CD14-positive monocyte (primary cell): ENCODE results near the gene SAV1. TPM values are rescaled to one million over a fixed set of nuclear protein-coding genes. Genes with fewer than 3 reads are reported as not detected.
"Not testable (repeated sequence)": the region's sequence is repeated elsewhere in the genome, so short reads cannot be mapped to it uniquely, and the experiment has no call there.

Experiments used
- DNase-seq, 3 donors: peaks; one replicate each; pipeline ENCODE4 v3.0.0-alpha.2; 2011 to 2022
- H2AFZ ChIP-seq: 2 replicates; pipeline ENCODE4 v1.6.0; 2012; ENCODE audit warnings: mild to moderate bottlenecking, low read depth, low read length, inconsistent platforms; ENCODE audit not compliant: insufficient read depth, poor library complexity, severe bottlenecking
- H3K27ac ChIP-seq, 2 donors: 1 replicate in 1 of 2; 2 replicates in 1 of 2; pipeline ENCODE4 v1.5.1; 2012 to 2013; ENCODE audit warnings: low read length in 2 of 2, control low read depth in 1 of 2, inconsistent platforms in 1 of 2, low read depth in 1 of 2, mild to moderate bottlenecking in 1 of 2
- H3K27me3 ChIP-seq, 2 donors: one replicate each; pipeline versions ENCODE4 v1.6.0 to v1.6.1; 2011 to 2013; ENCODE audit warnings: low read length in 2 of 2; ENCODE audit not compliant: control insufficient read depth in 2 of 2, insufficient read depth in 2 of 2
- H3K36me3 ChIP-seq, 2 donors: replicated peaks in 1 of 2; 1 replicate in 1 of 2; 2 replicates in 1 of 2; pipeline versions ENCODE4 v1.5.1 to v1.6.1; 2012 to 2013; ENCODE audit warnings: low read length in 2 of 2, control low read depth in 1 of 2, inconsistent platforms in 1 of 2, mild to moderate bottlenecking in 1 of 2; ENCODE audit not compliant: insufficient read depth in 2 of 2, control insufficient read depth in 1 of 2
- H3K4me1 ChIP-seq, 2 donors: 1 replicate in 1 of 2; 2 replicates in 1 of 2; pipeline versions ENCODE4 v1.5.1 to v1.6.1; 2012 to 2013; ENCODE audit warnings: low read length in 2 of 2, control low read depth in 1 of 2, inconsistent platforms in 1 of 2, mild to moderate bottlenecking in 1 of 2, moderate library complexity in 1 of 2; ENCODE audit not compliant: insufficient read depth in 2 of 2, control insufficient read depth in 1 of 2
- H3K4me2 ChIP-seq: replicated peaks from 2 replicates; pipeline ENCODE3; 2012; ENCODE audit warnings: low read length, moderate library complexity, mild to moderate bottlenecking; ENCODE audit not compliant: poor library complexity, severe bottlenecking; ENCODE audit errors: extremely low read depth
- H3K4me3 ChIP-seq, 3 experiments: fragments of 200-600 bp in 1 of 3; sonication (generic) in 1 of 3; replicated peaks in 1 of 3; 1 replicate in 2 of 3; 2 replicates in 1 of 3; pipeline ENCODE4 v1.5.1; 2011 to 2013; ENCODE audit warnings: low read length in 3 of 3, mild to moderate bottlenecking in 3 of 3, control low read depth in 2 of 3, low read depth in 2 of 3, inconsistent platforms in 1 of 3, moderate library complexity in 1 of 3
- H3K79me2 ChIP-seq: 2 replicates; pipeline ENCODE4 v1.6.0; 2012; ENCODE audit warnings: mild to moderate bottlenecking, control low read depth, inconsistent platforms, low read length, moderate library complexity; ENCODE audit not compliant: insufficient read depth
- H3K9ac ChIP-seq: 2 replicates; pipeline ENCODE4 v1.6.0; 2017; ENCODE audit warnings: low read length, mild to moderate bottlenecking; ENCODE audit not compliant: insufficient read depth, poor library complexity, severe bottlenecking
- H3K9me3 ChIP-seq, 2 donors: replicated peaks in 1 of 2; 1 replicate in 1 of 2; 2 replicates in 1 of 2; pipeline versions ENCODE4 v1.5.1 to v1.6.1; 2012 to 2013; ENCODE audit warnings: low read length in 2 of 2, control low read depth in 1 of 2; ENCODE audit not compliant: control insufficient read depth in 1 of 2, insufficient read depth in 1 of 2
- H4K20me1 ChIP-seq: 2 replicates; pipeline ENCODE4 v1.6.0; 2012; ENCODE audit warnings: mild to moderate bottlenecking, low read length, control low read depth, moderate library complexity; ENCODE audit not compliant: insufficient read depth
- H3K27ac Mint-ChIP-seq, 7 donors: one replicate each; pipeline ENCODE4 v1.8.0; 2020; ENCODE audit warnings: mild to moderate bottlenecking in 7 of 7, mixed read lengths in 7 of 7, moderate library complexity in 6 of 7, inconsistent platforms in 2 of 7
- H3K27me3 Mint-ChIP-seq, 3 donors: one replicate each; pipeline ENCODE4 v1.8.0; 2021 to 2022; ENCODE audit warnings: low read depth in 3 of 3, mild to moderate bottlenecking in 3 of 3, mixed read lengths in 3 of 3, moderate library complexity in 3 of 3, inconsistent platforms in 1 of 3
- H3K36me3 Mint-ChIP-seq, 2 donors: one replicate each; pipeline ENCODE4 v1.8.0; 2020; ENCODE audit warnings: mixed read lengths in 2 of 2, inconsistent platforms in 1 of 2, mild to moderate bottlenecking in 1 of 2
- H3K4me1 Mint-ChIP-seq: one replicate; pipeline ENCODE4 v1.8.0; 2020; ENCODE audit warnings: mild to moderate bottlenecking, mixed read lengths
- H3K4me3 Mint-ChIP-seq, 2 donors: one replicate each; pipeline ENCODE4 v1.8.0; 2020; ENCODE audit warnings: mild to moderate bottlenecking in 2 of 2, mixed read lengths in 2 of 2, moderate library complexity in 1 of 2
- H3K9me3 Mint-ChIP-seq, 7 donors: one replicate each; pipeline ENCODE4 v1.8.0; 2020 to 2022; ENCODE audit warnings: mixed read lengths in 7 of 7, mild to moderate bottlenecking in 6 of 7, moderate library complexity in 6 of 7, inconsistent platforms in 2 of 7
- WGBS: methylation state at CpG from one replicate; pipeline ENCODE4 v1.1.5; 2013; ENCODE audit warnings: missing lambda C conversion rate; ENCODE audit not compliant: insufficient coverage; 5-methylcytosine and 5-hydroxymethylcytosine counted together
- intact Hi-C, 2 donors: fragments of 100-400 bp; cut with micrococcal nuclease; formaldehyde crosslinking; loops; one replicate each; pipeline versions ENCODE4 v1.15.0 to v1.15.1; 2023
- polyA plus RNA-seq, 3 donors: library from polyadenylated mRNA; depleted of rRNA in 1 of 3; unstranded in 2 of 3; stranded (reverse) in 1 of 3; fragments of 300-500 nt in 2 of 3; fragments of >200 nt in 1 of 3; fragmentation: Illumina TruSeq in 2 of 3; gene quantifications; 1 replicate in 2 of 3; 2 replicates in 1 of 3; pipeline ENCODE4 v1.2.3, GENCODE V29; 2012 to 2021
- TF ChIP-seq, protein P1 (sequence below): fragments of 200-600 bp; IDR thresholded peaks from one replicate; pipeline ENCODE4 v1.8.0; 2022; ENCODE audit warnings: antibody characterized with exemption, mild to moderate bottlenecking

The SAV1 gene
- polyA plus RNA-seq, 3 donors, result 1.8 to 5.1 (median 4.8) TPM

GRCh38 chr14:50631408-50631821 lies 36.7 kb downstream of the SAV1 start:
- Histone ChIP-seq H2AFZ (no peak overlapping the region), H3K4me1 (no peaks in the 10 kb centered on the region), H3K79me2 (no peaks in the 10 kb centered on the region), H3K27ac (no peak overlapping the region), H3K27me3 (no peaks in the 10 kb centered on the region), H4K20me1 (no peaks in the 10 kb centered on the region), H3K36me3 (peaks cover 0 to 2% of the 10 kb centered on the region in 2 donors), H3K9me3 (no peaks in the 10 kb centered on the region), H3K9ac (no peak overlapping the region), H3K4me3 (no peak overlapping the region), H3K4me2 (no peak overlapping the region)
- Mint-ChIP-seq H3K27ac (no peak overlapping the region), H3K27me3 (no peaks in the 10 kb centered on the region), H3K9me3 (no peaks in the 10 kb centered on the region), H3K4me3 (no peak overlapping the region), H3K36me3 (peaks cover under 1 to 3% of the 10 kb centered on the region in 2 donors), H3K4me1 (no peaks in the 10 kb centered on the region)
- TF ChIP-seq, protein P1, sequence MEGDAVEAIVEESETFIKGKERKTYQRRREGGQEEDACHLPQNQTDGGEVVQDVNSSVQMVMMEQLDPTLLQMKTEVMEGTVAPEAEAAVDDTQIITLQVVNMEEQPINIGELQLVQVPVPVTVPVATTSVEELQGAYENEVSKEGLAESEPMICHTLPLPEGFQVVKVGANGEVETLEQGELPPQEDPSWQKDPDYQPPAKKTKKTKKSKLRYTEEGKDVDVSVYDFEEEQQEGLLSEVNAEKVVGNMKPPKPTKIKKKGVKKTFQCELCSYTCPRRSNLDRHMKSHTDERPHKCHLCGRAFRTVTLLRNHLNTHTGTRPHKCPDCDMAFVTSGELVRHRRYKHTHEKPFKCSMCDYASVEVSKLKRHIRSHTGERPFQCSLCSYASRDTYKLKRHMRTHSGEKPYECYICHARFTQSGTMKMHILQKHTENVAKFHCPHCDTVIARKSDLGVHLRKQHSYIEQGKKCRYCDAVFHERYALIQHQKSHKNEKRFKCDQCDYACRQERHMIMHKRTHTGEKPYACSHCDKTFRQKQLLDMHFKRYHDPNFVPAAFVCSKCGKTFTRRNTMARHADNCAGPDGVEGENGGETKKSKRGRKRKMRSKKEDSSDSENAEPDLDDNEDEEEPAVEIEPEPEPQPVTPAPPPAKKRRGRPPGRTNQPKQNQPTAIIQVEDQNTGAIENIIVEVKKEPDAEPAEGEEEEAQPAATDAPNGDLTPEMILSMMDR, result no peak
- WGBS, result 100% methylated on average over 2 of the region's 4 CpGs
- DNase-seq, result no peak
- intact Hi-C loops, result no loop called here

DNA sequence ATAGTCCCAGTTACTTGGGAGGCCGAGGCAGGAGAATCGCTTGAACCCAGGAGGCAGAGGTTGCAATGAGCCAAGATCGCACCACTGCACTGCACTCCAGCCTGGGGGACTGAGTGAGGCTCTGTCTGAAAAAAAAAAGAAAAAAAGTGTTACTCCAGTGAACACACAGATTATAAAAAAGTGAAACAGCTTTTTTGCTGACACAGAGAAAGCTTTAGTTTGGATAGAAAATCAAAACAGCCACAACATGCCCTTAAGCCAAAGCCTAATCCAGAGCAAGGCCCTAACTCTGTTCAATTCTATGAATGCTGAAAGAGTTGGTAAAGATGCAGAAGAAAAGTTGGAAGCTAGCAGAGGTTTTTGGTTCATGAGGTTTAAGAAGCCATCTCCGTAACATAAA lies 43.2 kb downstream of the SAV1 start:
- H3K36me3 Mint-ChIP-seq, DNase-seq, H3K27me3 Mint-ChIP-seq, H3K27ac Mint-ChIP-seq, H3K4me3 Mint-ChIP-seq, H3K4me1 Mint-ChIP-seq, intact Hi-C loops, H3K36me3 ChIP-seq, H3K27me3 ChIP-seq, H3K9ac ChIP-seq, H3K9me3 Mint-ChIP-seq, H2AFZ ChIP-seq, H3K4me3 ChIP-seq, H3K4me2 ChIP-seq, H3K4me1 ChIP-seq, H3K27ac ChIP-seq, H3K79me2 ChIP-seq, H3K9me3 ChIP-seq, H4K20me1 ChIP-seq: not testable (repeated sequence)
- WGBS, result 98% methylated on average over 4 of the region's 4 CpGs
